ENCODE measurements around the gene EFEMP1. TPM values are rescaled to one million over a fixed set of nuclear protein-coding genes. Genes with fewer than 3 reads are reported as not detected.

The EFEMP1 gene
- total and polyA plus RNA-seq, 8 donors = 7.0 to 50.8 (median 21.0) TPM

DNA sequence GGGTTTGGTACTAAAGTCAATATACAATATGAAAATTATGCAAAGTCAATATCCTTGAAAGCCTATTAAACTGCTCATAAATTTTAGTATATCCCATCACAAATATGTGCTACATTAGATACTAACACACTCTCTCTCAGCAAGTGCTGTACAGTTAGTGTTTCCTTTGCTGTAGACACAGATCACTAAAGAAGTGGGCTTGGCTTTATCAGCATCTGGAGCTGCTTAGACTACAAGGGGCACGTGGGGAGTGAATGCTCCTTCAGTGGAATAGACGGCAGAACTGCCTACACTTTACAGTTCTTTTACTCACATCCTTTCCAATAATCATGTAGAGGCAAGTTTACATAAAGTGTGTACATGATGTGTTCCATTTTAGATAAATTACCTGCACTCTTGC lies 26.0 kb upstream of the EFEMP1 start:
- Histone ChIP-seq H3K36me3 (no peaks in the 10 kb centered on the region), H3K4me3 (no peak overlapping the region), H3K9me3 (no peaks in the 10 kb centered on the region), H3K4me1 (no peaks in the 10 kb centered on the region), H3K27me3 (peaks cover 0 to 8% (median 0%) of the 10 kb centered on the region in 4 donors), H3K27ac (no peak overlapping the region)
- ATAC-seq (no peak), FAIRE-seq (no peak), DNase-seq (no peak)
- TF ChIP-seq, protein P1, sequence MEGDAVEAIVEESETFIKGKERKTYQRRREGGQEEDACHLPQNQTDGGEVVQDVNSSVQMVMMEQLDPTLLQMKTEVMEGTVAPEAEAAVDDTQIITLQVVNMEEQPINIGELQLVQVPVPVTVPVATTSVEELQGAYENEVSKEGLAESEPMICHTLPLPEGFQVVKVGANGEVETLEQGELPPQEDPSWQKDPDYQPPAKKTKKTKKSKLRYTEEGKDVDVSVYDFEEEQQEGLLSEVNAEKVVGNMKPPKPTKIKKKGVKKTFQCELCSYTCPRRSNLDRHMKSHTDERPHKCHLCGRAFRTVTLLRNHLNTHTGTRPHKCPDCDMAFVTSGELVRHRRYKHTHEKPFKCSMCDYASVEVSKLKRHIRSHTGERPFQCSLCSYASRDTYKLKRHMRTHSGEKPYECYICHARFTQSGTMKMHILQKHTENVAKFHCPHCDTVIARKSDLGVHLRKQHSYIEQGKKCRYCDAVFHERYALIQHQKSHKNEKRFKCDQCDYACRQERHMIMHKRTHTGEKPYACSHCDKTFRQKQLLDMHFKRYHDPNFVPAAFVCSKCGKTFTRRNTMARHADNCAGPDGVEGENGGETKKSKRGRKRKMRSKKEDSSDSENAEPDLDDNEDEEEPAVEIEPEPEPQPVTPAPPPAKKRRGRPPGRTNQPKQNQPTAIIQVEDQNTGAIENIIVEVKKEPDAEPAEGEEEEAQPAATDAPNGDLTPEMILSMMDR (IDR thresholded peaks at IDR 0.05) = no peak
- intact Hi-C loops (cut with DNase I) = loop anchor here in 1 of 3 donors (10.0 kb wide), 1 partner anchor 175 kb away; no protein-coding TSS in a partner anchor
- WGBS, 2 donors = 74 to 79% methylated on average over 2 of the region's 2 CpGs

DNA sequence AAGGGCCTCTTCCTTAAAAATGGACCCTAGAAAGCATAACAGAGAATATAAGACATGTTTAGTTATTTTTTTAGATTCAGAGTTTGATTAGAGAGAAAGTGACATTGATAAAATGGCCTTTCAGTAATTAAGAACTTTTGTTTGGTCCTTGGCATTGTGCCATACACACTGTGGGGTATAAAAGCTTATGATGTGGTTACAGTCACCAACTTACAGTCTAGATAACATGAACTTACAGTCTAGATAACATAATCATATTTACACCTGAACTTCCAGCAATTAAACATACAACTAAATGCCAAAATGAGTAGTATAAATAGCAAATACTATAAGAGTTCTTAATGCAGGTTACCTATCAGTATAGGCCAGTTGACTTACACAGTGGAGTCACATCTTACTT lies 25.6 kb upstream of the EFEMP1 start:
- no peak overlapping the region for H3K4me3 ChIP-seq
- no peak overlapping the region for H3K27ac ChIP-seq
- FAIRE-seq (no peak), ATAC-seq (no peak), DNase-seq (no peak)
- intact Hi-C loops (cut with DNase I) = no loop called here
- no peaks in the 10 kb centered on the region for H3K36me3 ChIP-seq
- TF ChIP-seq, protein P1 (IDR thresholded peaks at IDR 0.05) = no peak
- H3K27me3 ChIP-seq = peaks cover 0 to 8% (median 0%) of the 10 kb centered on the region in 4 donors
- H3K9me3 ChIP-seq = no peaks in the 10 kb centered on the region
- no peaks in the 10 kb centered on the region for H3K4me1 ChIP-seq

DNA sequence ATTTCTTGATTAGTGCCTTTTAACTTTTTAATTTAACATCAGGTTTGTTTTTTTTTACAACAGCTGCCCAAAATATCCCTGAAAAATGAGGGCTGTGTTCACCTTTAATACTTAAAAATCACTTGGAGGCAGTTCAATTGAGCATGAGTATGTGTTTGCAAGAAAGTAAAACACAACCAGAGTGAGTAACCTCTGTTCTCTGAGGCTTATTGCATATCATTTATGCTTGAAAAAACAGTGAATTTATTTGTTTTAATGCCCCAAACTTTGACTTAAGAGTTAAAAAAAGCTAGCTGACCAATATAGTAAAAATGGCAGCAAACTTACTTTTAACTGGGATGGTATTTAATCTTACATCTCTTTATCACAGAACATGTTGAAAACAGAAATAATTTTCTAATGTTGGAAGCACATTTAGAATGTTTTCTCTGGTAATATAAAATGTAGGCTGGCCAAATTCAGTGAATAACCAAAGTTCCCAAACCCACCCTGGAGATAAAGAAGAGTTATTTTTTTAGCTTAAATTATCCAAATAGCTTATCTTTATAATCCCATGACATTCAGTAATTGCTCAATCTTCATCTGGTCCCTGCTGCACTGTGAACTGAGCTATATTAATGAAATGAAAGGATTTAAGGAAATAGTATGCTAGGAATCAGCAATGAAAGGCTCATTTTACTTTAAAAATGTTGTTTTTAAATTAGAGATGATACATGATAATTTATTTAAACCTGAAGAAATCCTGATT lies 24.8 kb upstream of the EFEMP1 start:
- Histone ChIP-seq H3K4me3 (no peak overlapping the region), H3K27me3 (peaks cover 0 to 8% (median 0%) of the 10 kb centered on the region in 4 donors), H3K4me1 (no peaks in the 10 kb centered on the region), H3K36me3 (no peaks in the 10 kb centered on the region), H3K9me3 (no peaks in the 10 kb centered on the region), H3K27ac (no peak overlapping the region)
- DNase-seq = no peak
- TF ChIP-seq, protein P1 (IDR thresholded peaks at IDR 0.05) = no peak
- FAIRE-seq = no peak
- no peak for ATAC-seq
- intact Hi-C loops (cut with DNase I) = no loop called here

DNA sequence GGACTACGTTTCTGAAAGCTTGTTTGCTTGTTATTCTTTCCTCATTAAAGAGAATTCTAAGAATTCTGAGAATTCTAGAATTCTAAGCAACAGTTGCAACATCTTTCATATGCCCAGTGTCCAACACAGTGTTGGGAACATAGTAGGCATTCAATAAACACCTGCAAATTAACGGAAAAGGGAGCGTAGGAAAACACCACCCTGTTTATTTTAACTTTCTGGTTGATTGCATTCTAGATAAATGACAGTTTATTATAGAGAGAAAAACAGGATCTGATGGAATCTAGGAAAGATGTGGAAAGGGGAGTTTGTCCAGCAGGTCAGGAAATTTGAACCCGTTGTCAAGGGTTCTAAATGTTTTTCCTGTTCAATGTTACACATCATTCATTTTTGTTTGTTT lies 24.2 kb upstream of the EFEMP1 start:
- ATAC-seq = no peak
- intact Hi-C loops (cut with DNase I) = no loop called here
- no peaks in the 10 kb centered on the region for H3K4me1 ChIP-seq
- TF ChIP-seq, protein P1 (IDR thresholded peaks at IDR 0.05) = no peak
- DNase-seq = no peak
- no peak overlapping the region for H3K4me3 ChIP-seq
- 64 to 66% methylated on average over 4 of the region's 4 CpGs for whole genome bisulfite sequencing, 2 donors
- no peaks in the 10 kb centered on the region for H3K36me3 ChIP-seq
- no peak for FAIRE-seq
- H3K27ac ChIP-seq = no peak overlapping the region
- H3K9me3 ChIP-seq = no peaks in the 10 kb centered on the region
- H3K27me3 ChIP-seq = peaks cover 0 to 8% (median 0%) of the 10 kb centered on the region in 4 donors

DNA sequence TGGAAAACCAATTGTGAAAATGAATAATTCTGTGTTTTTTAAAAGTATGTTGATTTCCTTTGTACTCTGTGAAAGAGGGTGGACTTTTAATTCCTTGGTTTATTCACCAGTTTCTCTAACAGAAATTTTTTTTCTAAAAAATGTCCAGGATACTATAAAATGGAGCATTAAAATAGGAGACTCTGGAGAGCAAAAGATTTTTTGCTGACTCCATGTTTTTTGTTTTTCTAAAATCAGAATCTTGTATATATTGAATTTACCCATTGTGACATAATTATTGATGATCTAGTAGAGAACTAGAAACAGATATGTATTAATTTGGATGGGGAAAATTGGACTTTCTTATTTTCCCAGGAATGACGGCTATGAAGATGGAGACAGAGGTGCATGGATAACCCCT lies 23.2 kb upstream of the EFEMP1 start:
- TF ChIP-seq, protein P1 (IDR thresholded peaks at IDR 0.05) = no peak
- DNase-seq (no peak), ATAC-seq (no peak), FAIRE-seq (no peak)
- no peaks in the 10 kb centered on the region for H3K36me3 ChIP-seq
- WGBS, 2 donors = 94 to 97% methylated on average over 1 of the region's 1 CpG
- intact Hi-C loops (cut with DNase I) = no loop called here
- H3K4me3 ChIP-seq = no peak overlapping the region
- H3K27ac ChIP-seq = no peak overlapping the region
- H3K27me3 ChIP-seq = peaks cover 0 to 8% (median 0%) of the 10 kb centered on the region in 4 donors
- no peaks in the 10 kb centered on the region for H3K9me3 ChIP-seq
- no peaks in the 10 kb centered on the region for H3K4me1 ChIP-seq

All from pancreas (tissue), 10 donors.